Measurements from ENCODE around the gene LACTB. TPM values are rescaled to one million over a fixed set of nuclear protein-coding genes. Genes with fewer than 3 reads are reported as not detected.
A peak's percentile ranks its signal among the peaks of the same experiment; 100 is the strongest.

Gene LACTB
- total and polyA plus RNA-seq, 2 experiments from 2014 or later = 27.3 to 35.8 TPM

- H3K9me2 ChIP-seq (ENCODE audit: insufficient read depth) = no peaks in the 10 kb centered on the region
- H3K36me3 ChIP-seq (ENCODE audit: low read depth) = no peaks in the 10 kb centered on the region
- H3K79me2 ChIP-seq (ENCODE audit: insufficient read depth) = no peaks in the 10 kb centered on the region
- H2AFZ ChIP-seq = no peak overlapping the region
- TF ChIP-seq EZH2 (IDR thresholded peaks at IDR 0.05; ENCODE audit: insufficient read depth, poor library complexity, severe bottlenecking) = no peak
- TF ChIP-seq EZH2phosphoT487 (IDR thresholded peaks at IDR 0.05; ENCODE audit: insufficient read depth, low read depth) = peak; percentile 98
- no peak overlapping the region for H3K4me3 ChIP-seq
- no peaks in the 10 kb centered on the region for H4K20me1 ChIP-seq (ENCODE audit: insufficient read depth)
- peak overlapping the region; percentile 45 for H3K9ac ChIP-seq
- WGBS, 2 experiments (ENCODE audit: low coverage in 1 of 2, low lambda C conversion rate in 2 of 2, missing lambda C conversion rate in 2 of 2) = 0 to 2% methylated on average over 9 of the region's 9 CpGs
- H3K27ac ChIP-seq = peak overlapping the region; percentile 82
- peaks cover 28% of the 10 kb centered on the region for H3F3A ChIP-seq (ENCODE audit: insufficient read depth)
- H3K4me2 ChIP-seq (ENCODE audit: unreplicated experiment) = peak overlapping the region; percentile 38
- no peaks in the 10 kb centered on the region for H3K27me3 ChIP-seq (replicated peaks; ENCODE audit: insufficient read depth)
- peak; percentile 99 for DNase-seq
- H3K4me1 ChIP-seq (ENCODE audit: insufficient read depth) = peaks cover 31% of the 10 kb centered on the region
- H3K9me3 ChIP-seq (ENCODE audit: low read depth) = no peaks in the 10 kb centered on the region
- in situ Hi-C loops (cut with MboI) = no loop called here
Observed at GRCh38 chr15:63107895-63108546, 13.6 kb upstream of the LACTB start.

- Histone ChIP-seq H3K79me2 (ENCODE audit: insufficient read depth) (no peaks in the 10 kb centered on the region), H2AFZ (no peak overlapping the region), H3K27me3 (replicated peaks; ENCODE audit: insufficient read depth) (no peaks in the 10 kb centered on the region), H3K4me1 (ENCODE audit: insufficient read depth) (peaks cover 30% of the 10 kb centered on the region), H3K36me3 (ENCODE audit: low read depth) (no peaks in the 10 kb centered on the region), H3K9me3 (ENCODE audit: low read depth) (no peaks in the 10 kb centered on the region), H3K4me2 (ENCODE audit: unreplicated experiment) (no peak overlapping the region), H3K9me2 (ENCODE audit: insufficient read depth) (no peaks in the 10 kb centered on the region), H3K4me3 (no peak overlapping the region), H4K20me1 (ENCODE audit: insufficient read depth) (no peaks in the 10 kb centered on the region), H3K27ac (no peak overlapping the region), H3F3A (ENCODE audit: insufficient read depth) (peaks cover 28% of the 10 kb centered on the region), H3K9ac (no peak overlapping the region)
- 97 to 98% methylated on average over 2 of the region's 2 CpGs for WGBS, 2 experiments (ENCODE audit: low coverage in 1 of 2, low lambda C conversion rate in 2 of 2, missing lambda C conversion rate in 2 of 2)
- TF ChIP-seq EZH2 (IDR thresholded peaks at IDR 0.05; ENCODE audit: insufficient read depth, poor library complexity, severe bottlenecking) (no peak), EZH2phosphoT487 (IDR thresholded peaks at IDR 0.05; ENCODE audit: insufficient read depth, low read depth) (no peak)
- DNase-seq = no peak
- in situ Hi-C loops (cut with MboI) = no loop called here
Observed at GRCh38 chr15:63109498-63109897, 12.2 kb upstream of the LACTB start.

GRCh38 chr15:63109920-63110319 lies 11.7 kb upstream of the LACTB start:
- TF ChIP-seq EZH2phosphoT487 (IDR thresholded peaks at IDR 0.05; ENCODE audit: insufficient read depth, low read depth) (no peak), EZH2 (IDR thresholded peaks at IDR 0.05; ENCODE audit: insufficient read depth, poor library complexity, severe bottlenecking) (no peak)
- Histone ChIP-seq H3K9ac (no peak overlapping the region), H3K4me2 (ENCODE audit: unreplicated experiment) (no peak overlapping the region), H3F3A (ENCODE audit: insufficient read depth) (peaks cover 28% of the 10 kb centered on the region), H4K20me1 (ENCODE audit: insufficient read depth) (no peaks in the 10 kb centered on the region), H3K9me2 (ENCODE audit: insufficient read depth) (no peaks in the 10 kb centered on the region), H3K36me3 (ENCODE audit: low read depth) (no peaks in the 10 kb centered on the region), H3K27ac (no peak overlapping the region), H2AFZ (no peak overlapping the region), H3K9me3 (ENCODE audit: low read depth) (no peaks in the 10 kb centered on the region), H3K79me2 (ENCODE audit: insufficient read depth) (no peaks in the 10 kb centered on the region), H3K4me1 (ENCODE audit: insufficient read depth) (peaks cover 29% of the 10 kb centered on the region), H3K4me3 (no peak overlapping the region), H3K27me3 (replicated peaks; ENCODE audit: insufficient read depth) (no peaks in the 10 kb centered on the region)
- in situ Hi-C loops (cut with MboI) = no loop called here
- DNase-seq = no peak
- WGBS, 2 experiments (ENCODE audit: low coverage in 1 of 2, low lambda C conversion rate in 2 of 2, missing lambda C conversion rate in 2 of 2) = 89 to 93% methylated on average over 2 of the region's 2 CpGs

- Histone ChIP-seq H3K36me3 (ENCODE audit: low read depth) (no peaks in the 10 kb centered on the region), H3K4me2 (ENCODE audit: unreplicated experiment) (no peak overlapping the region), H3K9me2 (ENCODE audit: insufficient read depth) (no peaks in the 10 kb centered on the region), H2AFZ (no peak overlapping the region), H3K4me1 (ENCODE audit: insufficient read depth) (peaks cover 29% of the 10 kb centered on the region), H3K27ac (no peak overlapping the region), H3K4me3 (no peak overlapping the region), H3K79me2 (ENCODE audit: insufficient read depth) (no peaks in the 10 kb centered on the region), H3K27me3 (replicated peaks; ENCODE audit: insufficient read depth) (no peaks in the 10 kb centered on the region), H3K9me3 (ENCODE audit: low read depth) (no peaks in the 10 kb centered on the region), H4K20me1 (ENCODE audit: insufficient read depth) (no peaks in the 10 kb centered on the region), H3K9ac (no peak overlapping the region), H3F3A (ENCODE audit: insufficient read depth) (peaks cover 25% of the 10 kb centered on the region)
- TF ChIP-seq EZH2phosphoT487 (IDR thresholded peaks at IDR 0.05; ENCODE audit: insufficient read depth, low read depth) (no peak), EZH2 (IDR thresholded peaks at IDR 0.05; ENCODE audit: insufficient read depth, poor library complexity, severe bottlenecking) (no peak)
- in situ Hi-C loops (cut with MboI) = no loop called here
- DNase-seq = no peak
- WGBS, 2 experiments (ENCODE audit: low coverage in 1 of 2, low lambda C conversion rate in 2 of 2, missing lambda C conversion rate in 2 of 2) = 75 to 88% methylated on average over 3 of the region's 3 CpGs
Observed at GRCh38 chr15:63110428-63111026, 11.1 kb upstream of the LACTB start.

All from GM23248 (cell line).